ENCODE results near the gene DOCK2.
A peak's percentile ranks its signal among the peaks of the same experiment; 100 is the strongest.

Gene DOCK2

GRCh38 chr5:169950333-169950732, 313.3 kb downstream of the DOCK2 start:
- no peak for DNase-seq

DNA sequence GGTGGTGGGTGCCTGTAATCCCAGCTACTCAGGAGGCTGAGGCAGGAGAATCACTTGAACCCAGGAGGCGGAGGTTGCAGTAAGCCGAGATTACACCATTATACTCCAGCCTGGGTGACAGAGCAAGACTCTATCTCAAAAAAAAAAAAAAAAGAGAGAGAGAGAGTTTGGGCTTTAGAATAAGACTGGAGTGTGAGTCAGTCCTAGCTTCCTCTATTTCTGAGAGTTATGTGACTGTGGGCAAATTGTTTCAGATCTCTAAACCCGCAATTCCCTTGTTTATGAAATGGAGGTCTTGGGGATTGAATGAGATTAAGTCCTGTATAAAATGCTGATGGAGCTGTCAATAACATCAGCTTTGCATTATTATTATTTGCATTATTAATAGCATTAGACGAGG, 316.1 kb downstream of the DOCK2 start:
- DNase-seq, result peak; percentile 41

DNA sequence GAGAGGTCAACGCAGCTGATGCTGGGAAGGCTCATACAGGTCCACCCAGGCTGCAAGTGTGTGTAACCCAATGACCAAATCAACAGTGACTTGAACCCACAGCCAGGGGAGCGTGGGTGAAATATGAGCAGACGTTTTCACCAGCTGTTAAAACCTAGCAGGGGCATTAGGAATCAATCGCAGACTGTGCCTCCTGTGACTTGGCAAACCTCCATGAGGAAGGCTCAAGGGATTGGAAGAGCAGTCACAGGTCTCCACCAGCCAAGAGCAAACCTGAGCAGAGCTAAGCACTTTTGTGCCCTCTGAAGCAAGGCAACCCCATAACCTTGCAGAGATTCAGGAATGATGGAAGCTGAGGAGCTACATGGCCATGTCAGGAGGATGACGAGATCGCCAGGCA, 317.7 kb downstream of the DOCK2 start:
- no peak for DNase-seq

GRCh38 chr5:169956126-169956525, 319.1 kb downstream of the DOCK2 start:
- no peak for DNase-seq

DNA sequence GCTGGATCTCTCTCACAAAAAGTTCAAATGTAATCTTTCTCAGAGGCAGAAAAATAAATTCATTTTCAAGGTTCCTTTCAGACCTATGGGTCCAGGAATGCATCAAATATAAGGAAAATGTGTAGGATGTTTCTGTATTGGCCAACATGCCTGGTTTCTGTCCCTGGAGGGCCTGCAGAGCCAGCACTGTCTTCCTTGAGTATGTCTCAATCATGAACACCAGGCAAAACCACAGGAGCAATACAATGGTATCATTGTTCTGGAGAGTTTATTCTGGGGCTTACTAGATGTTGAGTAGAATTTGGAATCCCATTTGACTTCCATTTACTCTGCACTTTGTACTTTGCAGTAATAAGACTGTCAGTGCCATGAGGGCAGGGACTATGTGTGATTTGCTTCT, 319.7 kb downstream of the DOCK2 start:
- DNase-seq, result no peak

DNA sequence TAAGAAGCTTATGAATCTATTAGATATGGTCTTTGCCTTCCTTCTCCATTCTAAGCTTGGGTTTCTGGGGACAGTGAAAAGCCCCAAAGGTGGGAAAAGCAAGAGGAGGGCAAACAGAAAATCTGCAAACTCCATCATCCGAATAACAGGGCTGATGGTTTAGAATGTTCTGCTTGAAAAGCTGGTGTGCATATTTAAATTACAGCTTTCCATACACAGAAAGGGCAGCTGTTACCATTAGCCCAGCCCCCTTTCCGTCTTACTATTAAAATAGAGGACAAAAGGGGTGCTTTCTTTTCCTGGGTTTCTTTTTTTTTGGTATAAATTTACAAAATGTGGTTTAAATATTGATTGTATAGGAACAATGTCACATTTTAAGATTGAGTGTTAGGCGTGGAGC, 321.2 kb downstream of the DOCK2 start:
- DNase-seq, result no peak

GRCh38 chr5:169960659-169961058, 323.6 kb downstream of the DOCK2 start:
- no peak for DNase-seq

GRCh38 chr5:169964246-169964645, 327.2 kb downstream of the DOCK2 start:
- no peak for DNase-seq

- no peak for DNase-seq
Measured at GRCh38 chr5:169970339-169970738, 333.3 kb downstream of the DOCK2 start.

DNA sequence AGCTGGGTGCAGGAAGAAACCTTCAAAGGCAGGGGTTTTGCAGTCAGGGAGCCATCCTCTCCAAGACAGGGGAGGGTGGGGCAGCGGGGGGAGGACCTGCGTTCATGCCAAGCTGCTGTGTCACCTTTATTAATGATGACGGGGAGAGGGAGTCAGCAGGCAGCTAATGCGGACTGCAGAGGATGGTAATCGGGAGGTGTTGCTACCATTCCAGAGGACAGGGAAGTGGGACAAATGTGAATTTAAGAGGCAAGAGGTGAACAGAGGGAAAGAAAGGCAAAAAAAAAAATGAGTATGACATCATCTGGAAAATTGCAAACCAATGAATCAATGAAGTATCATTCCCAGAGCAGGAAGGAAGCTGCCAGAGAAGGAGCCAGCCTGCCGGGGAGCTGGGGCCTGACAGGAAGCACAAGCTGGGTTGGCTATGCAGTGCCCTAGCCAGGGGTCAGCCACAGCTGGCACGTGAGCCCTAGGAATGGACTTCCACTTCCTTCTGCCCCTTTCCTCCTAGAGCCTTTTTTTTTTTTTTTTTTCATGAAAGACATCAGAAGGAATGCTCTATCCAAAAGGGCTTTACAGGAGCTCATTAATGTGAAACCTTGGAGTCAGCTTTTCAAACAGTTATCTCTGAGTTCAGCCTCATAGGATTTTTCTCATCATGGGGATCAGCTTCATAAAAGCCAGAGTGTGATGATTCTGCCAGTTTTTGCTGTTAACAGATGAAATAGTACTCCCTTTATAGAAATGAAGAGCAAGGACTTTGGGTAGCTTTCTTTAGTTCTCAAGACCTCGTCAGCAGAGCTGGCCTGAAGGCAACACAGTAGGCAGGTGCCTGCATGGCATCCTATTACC, 334.1 kb downstream of the DOCK2 start:
- DNase-seq, result peak; percentile 89

GRCh38 chr5:169971780-169972179, 334.7 kb downstream of the DOCK2 start:
- DNase-seq, result no peak

DNA sequence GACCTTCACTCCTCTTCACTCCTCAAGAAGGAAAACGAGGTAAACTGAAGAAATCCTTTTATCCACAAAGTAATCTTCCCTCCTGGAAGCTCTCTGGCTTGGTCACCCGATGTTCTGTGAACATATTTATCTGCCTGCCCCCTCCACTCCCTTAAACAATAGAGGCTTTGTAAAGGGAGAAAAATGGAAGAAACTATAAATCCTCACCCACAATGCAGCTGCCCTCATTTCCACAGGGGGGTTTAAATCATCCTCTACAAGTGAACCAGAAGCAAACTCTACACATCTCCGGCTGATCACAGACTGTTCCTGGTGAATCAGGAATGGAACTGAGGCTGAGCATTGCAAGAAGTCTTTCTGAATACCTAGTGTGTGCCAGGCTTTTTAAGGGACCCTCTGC, 336.0 kb downstream of the DOCK2 start:
- DNase-seq, result no peak

GRCh38 chr5:169974121-169974770, 337.2 kb downstream of the DOCK2 start:
- no peak for DNase-seq

DNA sequence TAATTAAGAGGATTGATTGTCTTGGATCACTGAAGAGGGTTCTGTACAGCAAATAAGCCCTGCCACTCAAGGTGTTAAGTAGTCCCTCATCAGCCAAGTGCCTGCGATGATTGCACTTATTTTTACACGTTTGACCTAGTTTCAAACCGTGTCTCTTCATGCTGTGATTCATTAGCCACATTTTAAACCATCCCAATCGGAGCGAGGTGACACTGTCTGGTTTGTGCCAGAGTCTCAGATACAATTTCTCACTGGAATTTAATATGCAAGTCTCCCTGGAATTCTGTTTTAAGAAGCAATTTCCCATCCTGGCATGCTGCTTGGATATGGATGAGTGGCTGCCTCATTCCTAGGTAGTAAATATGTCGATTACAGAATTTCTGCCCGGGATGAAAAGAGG, 341.6 kb downstream of the DOCK2 start:
- DNase-seq, result peak; percentile 64

DNA sequence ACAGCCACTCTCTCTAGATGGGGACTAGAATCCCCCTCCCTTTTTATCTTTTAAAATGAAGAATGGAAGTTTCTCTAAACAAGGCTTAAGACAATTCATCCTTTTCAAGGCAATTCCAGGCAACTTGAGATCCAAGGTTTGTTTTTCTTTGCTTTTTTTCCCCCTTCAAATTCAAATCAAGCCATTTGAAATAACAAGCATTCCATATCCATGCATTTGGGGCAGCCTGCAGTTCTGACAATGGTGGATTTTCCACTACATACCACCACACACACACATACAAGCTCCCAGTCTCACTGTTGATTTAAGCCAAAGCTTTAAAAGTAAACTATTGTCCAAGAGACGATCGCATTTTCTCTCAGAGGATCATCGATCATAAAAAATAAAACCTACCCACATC, 342.8 kb downstream of the DOCK2 start:
- peak; percentile 36 for DNase-seq

GRCh38 chr5:169980418-169981053, 343.5 kb downstream of the DOCK2 start, which contains the start of gene INSYN2B:
Gene INSYN2B (minus strand): TSS chr5:169980495. CDS start chr5:169883898, 96,597 bp downstream.
- peak; percentile 87 for DNase-seq

DNA sequence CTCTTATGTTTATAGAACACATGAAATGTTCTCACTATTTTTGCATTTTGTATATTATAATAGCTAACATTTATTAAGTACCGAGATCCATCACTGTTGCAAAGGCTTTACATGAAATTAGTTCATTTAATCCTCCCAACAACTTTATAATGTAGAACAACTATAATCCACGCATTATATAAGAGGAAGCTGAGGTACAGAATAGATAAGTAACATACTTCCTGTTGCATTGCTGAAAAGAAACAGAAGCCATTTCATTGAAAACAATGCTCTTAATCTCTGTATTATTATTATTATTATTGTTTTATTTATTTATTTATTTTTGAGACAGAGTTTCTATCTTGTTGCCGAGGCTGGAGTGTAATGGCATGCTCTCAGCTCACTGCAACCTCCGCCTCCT, 351.1 kb downstream of the DOCK2 start:
- no peak for DNase-seq

DNA sequence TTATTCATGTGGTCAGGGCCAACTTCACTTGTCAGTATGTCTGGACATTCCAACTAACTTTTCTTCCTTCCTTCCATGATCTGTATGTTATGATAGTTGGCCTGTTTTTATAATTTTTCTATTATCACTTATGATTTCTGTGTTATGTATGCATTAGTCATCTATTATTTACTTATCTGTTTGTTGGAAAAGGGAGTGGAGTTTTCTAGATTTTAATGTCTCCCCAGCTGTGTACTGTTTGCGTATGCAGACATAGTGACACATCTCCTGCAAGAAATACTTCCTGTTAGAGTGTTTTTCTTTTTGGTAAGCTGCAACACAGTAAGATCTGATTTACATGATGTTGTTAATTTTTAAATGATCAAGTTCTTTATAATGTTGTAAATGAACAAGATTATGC, 351.9 kb downstream of the DOCK2 start:
- peak; percentile 26 for DNase-seq

- no peak for DNase-seq
Measured at GRCh38 chr5:169989365-169989764, 352.3 kb downstream of the DOCK2 start.

GRCh38 chr5:169991115-169991869, 354.2 kb downstream of the DOCK2 start:
- DNase-seq, result no peak

- no peak for DNase-seq
Measured at GRCh38 chr5:169992789-169993484, 355.9 kb downstream of the DOCK2 start.

DNA sequence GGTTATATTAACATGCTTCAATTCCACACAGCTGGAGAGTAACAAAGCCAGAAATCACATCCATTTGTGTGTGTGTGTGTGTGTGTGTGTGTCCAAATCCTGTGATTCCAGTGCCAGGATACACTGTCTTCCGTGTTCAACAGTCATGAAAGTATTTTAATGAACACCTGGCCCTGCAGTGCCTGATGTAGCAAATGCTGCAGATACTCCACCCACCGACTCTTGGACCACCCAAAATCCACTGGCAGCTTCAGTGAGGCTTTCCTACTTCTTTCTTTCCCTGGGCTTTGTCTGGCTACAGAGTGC, 356.4 kb downstream of the DOCK2 start:
- no peak for DNase-seq
